GM18526 (cell line): ENCODE results near the gene PCSK7.

Source experiments
- POLR2A ChIP-seq: IDR thresholded peaks from 3 replicates; pipeline ENCODE4 v1.6.1; 2011; ENCODE audit not compliant: insufficient read length; ENCODE audit errors: extremely low read depth

PCSK7 gene, protein sequence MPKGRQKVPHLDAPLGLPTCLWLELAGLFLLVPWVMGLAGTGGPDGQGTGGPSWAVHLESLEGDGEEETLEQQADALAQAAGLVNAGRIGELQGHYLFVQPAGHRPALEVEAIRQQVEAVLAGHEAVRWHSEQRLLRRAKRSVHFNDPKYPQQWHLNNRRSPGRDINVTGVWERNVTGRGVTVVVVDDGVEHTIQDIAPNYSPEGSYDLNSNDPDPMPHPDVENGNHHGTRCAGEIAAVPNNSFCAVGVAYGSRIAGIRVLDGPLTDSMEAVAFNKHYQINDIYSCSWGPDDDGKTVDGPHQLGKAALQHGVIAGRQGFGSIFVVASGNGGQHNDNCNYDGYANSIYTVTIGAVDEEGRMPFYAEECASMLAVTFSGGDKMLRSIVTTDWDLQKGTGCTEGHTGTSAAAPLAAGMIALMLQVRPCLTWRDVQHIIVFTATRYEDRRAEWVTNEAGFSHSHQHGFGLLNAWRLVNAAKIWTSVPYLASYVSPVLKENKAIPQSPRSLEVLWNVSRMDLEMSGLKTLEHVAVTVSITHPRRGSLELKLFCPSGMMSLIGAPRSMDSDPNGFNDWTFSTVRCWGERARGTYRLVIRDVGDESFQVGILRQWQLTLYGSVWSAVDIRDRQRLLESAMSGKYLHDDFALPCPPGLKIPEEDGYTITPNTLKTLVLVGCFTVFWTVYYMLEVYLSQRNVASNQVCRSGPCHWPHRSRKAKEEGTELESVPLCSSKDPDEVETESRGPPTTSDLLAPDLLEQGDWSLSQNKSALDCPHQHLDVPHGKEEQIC

DNA sequence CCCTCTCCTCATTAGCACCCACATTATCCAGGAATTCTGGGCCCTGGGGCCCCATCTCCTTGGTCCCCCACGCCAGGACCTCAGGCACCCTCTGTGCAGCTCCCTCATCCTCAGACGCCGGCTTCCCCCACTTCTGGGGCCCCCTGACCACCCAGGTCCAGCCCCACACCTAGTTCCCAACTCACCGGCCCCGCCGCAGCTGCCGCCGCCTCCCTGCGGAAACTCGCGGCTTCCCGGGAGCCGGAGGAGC, at the start of gene PCSK7:
Gene PCSK7, minus strand, starts transcription at position 232 of the 250 bp plus-strand sequence. CDS start 2,229 bp downstream, outside the sequence.
- peak; percentile 58 for TF ChIP-seq POLR2A

DNA sequence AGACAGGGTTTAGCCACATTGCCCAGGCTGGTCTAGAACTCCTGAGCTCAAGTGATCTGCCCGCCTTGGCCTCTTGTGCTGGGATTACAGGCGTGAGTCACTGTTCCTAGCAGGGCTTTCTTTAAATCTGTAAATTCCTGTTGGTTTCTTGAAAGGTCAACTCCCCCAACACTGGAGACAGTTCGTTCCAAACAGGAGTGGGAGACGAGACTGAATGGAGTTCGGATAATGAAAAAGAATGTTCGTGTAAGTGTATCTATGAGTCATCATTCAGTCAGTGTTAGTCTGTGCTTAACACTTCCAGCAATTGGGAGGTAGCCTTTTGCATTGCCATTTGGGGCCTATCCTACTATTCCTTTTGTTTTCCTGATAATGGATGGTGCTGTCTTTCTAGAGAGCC, 49.3 kb upstream of the PCSK7 start:
- no peak for TF ChIP-seq POLR2A

DNA sequence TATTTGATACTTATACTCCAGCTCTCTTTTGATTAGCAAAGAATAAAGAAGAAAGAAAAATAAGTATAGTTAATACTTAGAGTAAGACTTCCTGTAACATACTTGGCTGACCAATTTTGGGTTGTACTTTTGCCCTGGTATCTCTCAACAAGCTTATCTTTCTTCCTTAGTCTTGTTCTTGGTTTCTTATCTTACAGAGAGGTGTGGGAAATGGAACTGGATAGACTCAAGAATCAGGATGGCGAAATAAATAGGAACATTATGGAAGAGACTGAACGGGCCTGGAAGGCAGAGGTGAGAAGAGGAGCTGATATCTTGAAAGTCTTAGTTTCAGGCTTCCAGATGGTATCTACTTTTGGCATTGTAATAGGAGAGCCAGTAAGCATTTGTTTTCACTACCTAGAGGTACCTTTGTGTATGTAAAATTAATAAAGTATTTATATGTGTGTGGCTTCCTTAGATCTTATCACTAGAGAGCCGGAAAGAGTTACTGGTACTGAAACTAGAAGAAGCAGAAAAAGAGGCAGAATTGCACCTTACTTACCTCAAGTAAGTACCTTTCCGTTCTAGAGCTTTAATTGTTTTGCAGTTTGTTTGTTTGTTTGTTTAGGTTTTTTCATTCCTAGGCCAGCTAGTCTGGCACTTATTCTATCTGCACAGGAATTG, 48.0 kb upstream of the PCSK7 start:
- TF ChIP-seq POLR2A: no peak

DNA sequence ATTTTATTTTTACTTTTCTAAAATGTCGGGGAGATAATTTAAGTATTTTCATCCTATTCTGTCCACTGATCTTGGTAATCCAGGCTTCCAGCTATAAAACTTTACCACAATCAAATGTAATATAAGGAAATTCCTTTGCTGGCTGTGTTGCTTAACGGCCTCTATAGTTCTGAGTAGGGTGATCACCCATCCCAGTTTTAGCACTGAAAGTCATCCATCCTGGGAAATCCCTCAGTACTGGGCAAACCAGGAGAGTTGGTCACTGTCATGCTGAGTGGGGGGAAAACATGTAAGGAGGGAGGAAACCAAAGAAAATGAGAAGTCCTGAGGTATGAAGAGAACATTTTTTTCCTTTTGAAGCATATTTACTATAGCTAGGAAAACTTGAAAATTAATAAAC, 46.5 kb upstream of the PCSK7 start:
- no peak for TF ChIP-seq POLR2A

DNA sequence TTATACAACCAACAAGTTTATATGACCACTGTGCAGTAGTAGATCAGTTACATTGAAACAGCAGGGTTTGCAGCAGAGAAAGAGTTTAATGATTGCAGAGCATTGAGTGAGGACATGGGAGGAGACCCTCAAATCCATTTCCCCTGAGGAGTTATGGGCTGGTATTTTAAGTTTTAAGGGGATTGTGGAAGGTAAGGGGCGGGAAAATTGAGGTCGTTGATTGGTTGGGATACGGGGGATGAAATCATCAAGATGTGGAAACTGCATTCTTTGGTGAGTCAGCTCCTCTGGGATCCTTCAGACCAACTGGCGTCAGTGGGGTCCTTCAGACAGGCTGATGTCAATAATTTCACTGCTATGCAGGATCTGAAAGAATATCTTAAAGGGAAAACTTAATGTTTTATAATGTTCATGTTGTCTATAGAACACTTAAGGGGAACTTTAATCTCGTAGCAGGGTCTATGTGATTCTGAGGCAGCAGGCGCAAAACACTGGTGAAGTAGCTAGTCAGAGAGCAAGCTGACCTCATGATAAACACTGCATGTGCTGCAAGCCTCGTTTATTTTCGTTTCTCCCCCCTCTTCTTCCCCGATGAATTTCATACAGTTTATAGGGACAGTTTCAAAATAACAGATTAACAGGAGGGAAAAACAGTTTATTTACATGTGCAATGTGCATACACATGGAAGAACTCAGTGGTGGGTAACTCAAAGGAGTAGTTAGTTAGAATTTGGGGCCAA, 41.8 kb upstream of the PCSK7 start:
- TF ChIP-seq POLR2A: no peak

DNA sequence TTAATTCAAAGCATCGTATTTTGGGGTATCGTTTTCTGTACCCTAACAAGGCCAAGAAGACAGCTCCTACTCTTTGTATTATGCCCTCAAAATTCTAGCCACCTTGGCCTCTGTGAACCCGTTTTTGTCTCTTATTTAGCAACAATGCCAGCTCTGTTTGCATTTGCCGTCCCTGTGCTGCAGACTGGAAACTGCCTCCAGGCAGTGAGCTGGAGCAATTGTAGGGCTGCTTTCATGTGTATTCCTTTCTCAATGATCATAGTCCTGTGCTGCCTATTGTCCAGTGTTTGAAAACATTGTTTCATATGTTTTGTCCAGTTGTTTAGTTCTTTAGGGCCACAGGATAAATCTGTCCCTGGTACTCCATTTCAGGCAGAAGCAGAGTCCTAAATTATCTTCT, 39.3 kb upstream of the PCSK7 start:
- TF ChIP-seq POLR2A: no peak

DNA sequence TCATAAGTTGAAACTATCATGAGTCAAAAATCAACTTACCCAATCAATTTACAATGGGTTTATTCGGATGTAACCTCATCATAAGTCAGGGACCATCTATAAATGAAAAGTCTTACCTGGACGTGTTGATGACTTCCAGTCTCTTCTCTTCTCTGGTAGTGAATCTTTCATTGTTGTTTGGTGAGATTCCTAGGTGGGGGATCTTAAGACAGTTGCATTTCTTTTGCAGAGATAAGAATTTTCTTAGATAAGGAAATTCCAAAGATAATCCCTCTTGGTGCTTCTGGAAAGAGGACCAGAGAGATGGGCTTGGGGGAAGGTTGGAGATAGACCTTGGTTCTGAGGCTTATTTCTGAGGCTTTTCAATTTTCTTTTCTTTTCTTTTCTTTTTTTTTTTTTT, 38.0 kb upstream of the PCSK7 start:
- TF ChIP-seq POLR2A: no peak

DNA sequence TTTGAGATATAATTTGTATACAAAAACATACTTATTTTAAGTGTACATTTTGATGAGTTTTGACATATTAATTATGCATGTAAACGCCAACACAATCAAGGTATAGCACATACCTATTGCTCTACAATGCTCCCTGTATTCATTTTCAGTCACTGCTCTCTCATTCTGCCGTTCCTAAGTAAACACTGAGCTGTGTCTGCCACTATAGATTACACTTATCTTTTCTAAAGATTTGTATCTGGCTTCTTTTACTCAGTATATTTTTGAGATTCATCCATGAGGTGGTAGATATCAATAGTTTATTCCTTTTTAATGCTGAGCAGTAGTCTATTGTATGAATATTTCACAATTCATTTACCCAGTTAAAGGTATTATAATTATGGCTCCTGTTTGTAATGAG, 33.9 kb upstream of the PCSK7 start:
- no peak for TF ChIP-seq POLR2A

DNA sequence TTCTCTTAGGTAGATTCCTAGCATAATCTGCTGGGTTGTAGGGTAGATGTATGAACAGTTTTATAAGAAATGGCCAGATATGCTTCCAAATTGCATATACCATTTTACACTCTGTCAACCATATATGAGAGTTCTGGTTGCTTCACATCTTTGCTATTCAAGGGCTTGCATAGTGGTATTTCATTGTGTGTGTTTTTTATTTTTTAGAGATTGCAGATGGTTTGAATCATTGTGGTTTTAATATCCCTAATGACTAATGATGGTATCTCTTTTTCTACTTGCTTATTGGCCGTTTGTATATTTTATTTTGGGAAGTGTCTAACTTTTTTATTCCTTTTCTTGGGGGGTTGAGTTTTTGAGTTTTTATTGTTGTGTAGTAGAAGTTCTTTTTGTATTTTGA, 27.5 kb upstream of the PCSK7 start:
- TF ChIP-seq POLR2A: no peak

DNA sequence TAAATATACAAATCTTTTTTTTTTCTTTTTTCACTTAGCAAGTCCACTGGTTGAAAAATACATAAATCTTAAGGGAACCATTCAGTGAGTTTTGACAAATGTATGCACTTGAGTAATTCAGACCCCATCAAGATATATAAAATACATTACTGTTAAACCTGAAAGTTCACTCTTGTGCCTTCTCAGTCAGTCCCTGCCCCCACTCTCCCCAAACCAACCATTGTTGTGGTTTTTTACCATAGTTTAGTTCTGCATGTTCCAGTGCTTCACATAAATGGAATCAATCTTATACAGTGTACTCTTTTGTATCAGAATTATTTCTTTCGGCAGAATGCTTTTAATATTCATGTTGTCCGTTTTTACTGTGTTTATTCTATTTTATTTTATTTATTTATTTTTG, 26.7 kb upstream of the PCSK7 start:
- no peak for TF ChIP-seq POLR2A

DNA sequence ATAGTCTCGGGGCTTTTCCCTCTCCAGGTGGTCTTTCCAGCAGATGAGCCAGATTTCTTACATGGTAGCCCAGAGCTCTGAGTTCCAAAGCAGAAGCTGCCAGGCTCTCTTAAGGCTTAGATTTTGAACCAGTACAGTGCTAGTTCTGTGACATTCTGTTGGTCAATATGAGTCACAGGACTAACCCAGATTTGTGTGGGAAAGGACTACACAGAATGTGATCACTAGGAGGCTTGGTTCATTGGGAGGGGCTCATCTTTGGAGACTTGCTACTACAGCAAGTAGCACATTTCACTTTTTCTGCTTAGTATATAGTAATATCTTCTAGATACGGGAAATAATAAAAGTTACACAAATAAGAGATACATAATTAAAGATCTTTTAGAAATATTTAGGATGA, 24.7 kb upstream of the PCSK7 start:
- TF ChIP-seq POLR2A: no peak

DNA sequence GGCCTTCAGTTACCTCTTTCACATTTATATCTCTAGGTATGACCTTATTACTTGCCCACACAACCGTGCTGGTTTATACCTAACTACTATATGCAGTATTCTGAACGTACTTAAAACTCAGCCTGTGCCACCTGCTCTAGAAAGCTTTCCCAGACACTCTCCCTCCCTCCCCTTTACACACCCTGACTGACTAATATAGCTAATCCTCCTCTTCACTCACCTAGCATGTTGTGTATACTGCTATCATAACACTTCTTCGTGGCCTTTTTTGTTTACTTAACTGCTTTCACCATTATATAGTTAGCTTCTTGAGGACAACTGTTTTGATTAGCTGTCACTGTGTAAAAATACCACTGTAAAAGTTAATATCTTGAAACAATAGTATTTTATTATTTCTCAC, 24.1 kb upstream of the PCSK7 start:
- TF ChIP-seq POLR2A: no peak

DNA sequence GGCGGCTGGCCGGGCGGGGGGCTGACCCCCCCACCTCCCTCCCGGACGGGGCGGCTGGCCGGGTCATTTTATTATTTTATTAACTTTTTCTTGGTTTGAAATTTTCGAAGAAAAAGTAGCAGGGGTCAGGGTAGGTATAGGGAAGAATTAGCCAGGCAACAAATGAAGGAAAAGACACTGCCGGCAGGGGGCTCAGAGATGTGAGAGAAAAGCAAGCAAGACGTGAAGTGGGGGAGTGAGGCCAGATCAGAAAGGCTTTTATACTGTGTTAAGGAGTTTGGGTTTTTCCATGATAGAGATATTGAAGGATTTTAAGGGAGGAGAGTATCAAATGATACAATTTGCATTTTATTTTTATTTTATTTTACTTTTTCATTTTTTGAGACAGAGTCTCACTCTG, 19.6 kb upstream of the PCSK7 start:
- TF ChIP-seq POLR2A: no peak

DNA sequence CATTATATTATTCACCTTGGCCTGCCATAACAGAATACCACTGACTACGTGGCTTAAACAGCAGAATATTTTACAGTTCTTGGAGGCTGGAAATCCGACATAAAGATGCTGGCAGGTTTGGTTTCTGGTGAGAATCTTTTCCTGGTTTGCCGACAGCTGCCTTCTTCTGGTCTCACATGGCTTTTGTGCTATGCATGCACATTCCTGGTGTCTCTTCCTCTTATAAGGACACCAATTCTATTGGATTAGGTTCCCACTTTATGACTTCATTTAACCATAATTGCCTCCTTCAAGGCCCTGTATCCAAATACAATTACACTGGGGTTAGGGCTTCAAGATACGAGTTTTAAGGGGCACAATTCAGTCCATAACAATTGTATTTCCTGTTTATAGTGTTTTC, 17.7 kb upstream of the PCSK7 start:
- no peak for TF ChIP-seq POLR2A

DNA sequence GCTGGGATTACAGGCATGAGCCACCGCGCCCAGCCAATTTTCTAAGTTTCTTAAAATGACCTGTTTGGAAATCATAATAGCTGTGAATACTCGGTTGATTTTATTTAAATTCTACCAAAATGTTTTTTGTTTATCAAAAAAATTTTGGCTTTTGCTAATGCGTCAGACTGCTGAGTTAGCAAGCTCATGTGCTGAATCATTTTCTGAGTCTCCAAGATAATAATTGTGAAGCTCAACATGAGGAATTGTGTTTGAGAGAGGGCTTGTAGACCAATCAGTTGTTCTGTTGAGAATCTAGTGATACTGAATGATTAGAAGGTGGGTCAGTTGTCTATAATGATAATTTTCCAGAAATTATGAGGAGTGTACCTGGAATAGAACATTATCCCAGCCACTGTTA, 16.5 kb upstream of the PCSK7 start:
- TF ChIP-seq POLR2A: no peak
